HFF-Myc (cell line): Measurements from ENCODE around the gene FAM170B.
A peak's percentile ranks its signal among the peaks of the same experiment; 100 is the strongest.

Experiments
- DNase-seq: peaks from one replicate; pipeline ENCODE4 v3.0.0-alpha.2; 2011; ENCODE audit warnings: low read depth; ENCODE audit errors: extremely low read depth
- H3K4me3 ChIP-seq: replicated peaks from 2 replicates; pipeline ENCODE4 v1.5.1; 2011; ENCODE audit warnings: low read depth, mild to moderate bottlenecking, control low read depth, low read length
- CTCF ChIP-seq: IDR thresholded peaks from 2 replicates; pipeline ENCODE4 v1.5.1; 2012; ENCODE audit warnings: mild to moderate bottlenecking, low read depth, low read length, control low read depth; ENCODE audit errors: missing control alignments

The FAM170B gene

GRCh38 chr10:49144058-49144720 is 10.4 kb upstream of the FAM170B start:
- peak; percentile 88 for DNase-seq
- TF ChIP-seq CTCF: no peak
- no peak overlapping the region for H3K4me3 ChIP-seq

GRCh38 chr10:49143249-49143648 is 9.4 kb upstream of the FAM170B start:
- no peak for TF ChIP-seq CTCF
- DNase-seq: no peak

GRCh38 chr10:49141541-49142332 is 7.9 kb upstream of the FAM170B start:
- TF ChIP-seq CTCF: no peak
- DNase-seq: no peak
- H3K4me3 ChIP-seq: no peak overlapping the region

More at GRCh38 chr10:49143249-49143648, 9.4 kb upstream of the FAM170B start:
- H3K4me3 ChIP-seq: no peak overlapping the region

- DNase-seq: no peak
- H3K4me3 ChIP-seq: no peak overlapping the region
- TF ChIP-seq CTCF: no peak
Measured at GRCh38 chr10:49140304-49141177, 6.7 kb upstream of the FAM170B start.

GRCh38 chr10:49139846-49140195 is 6.0 kb upstream of the FAM170B start:
- no peak for TF ChIP-seq CTCF
- H3K4me3 ChIP-seq: no peak overlapping the region
- DNase-seq: peak; percentile 79

GRCh38 chr10:49139028-49139845 is 5.4 kb upstream of the FAM170B start:
- TF ChIP-seq CTCF: no peak
- DNase-seq: no peak
- H3K4me3 ChIP-seq: no peak overlapping the region
